Measurements from ENCODE around the gene CALB2.

CALB2 gene

DNA sequence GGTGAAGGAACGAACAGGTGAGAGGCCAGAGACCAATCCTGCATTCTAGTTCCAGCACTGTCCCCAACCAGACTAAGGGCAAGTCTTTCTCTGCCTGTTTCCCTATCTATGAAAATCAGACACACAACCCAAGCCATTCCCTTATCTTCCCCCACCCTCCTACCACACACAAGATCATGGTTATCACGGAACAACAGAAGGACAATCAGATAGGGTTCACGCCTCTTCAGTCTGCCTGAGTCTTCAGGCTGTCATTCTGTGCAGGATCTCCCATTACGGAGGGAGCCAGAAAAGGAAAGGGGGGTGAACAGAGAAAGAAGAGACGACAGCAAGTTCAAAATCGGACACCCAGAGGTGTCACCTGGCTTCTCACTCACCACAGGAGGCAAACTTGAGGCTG, 72.2 kb downstream of the CALB2 start:
- H3K4me3 ChIP-seq (ENCODE audit: low read length) = no peak overlapping the region
- DNase-seq (ENCODE audit: low read depth) = no peak
- TF ChIP-seq, protein P1, sequence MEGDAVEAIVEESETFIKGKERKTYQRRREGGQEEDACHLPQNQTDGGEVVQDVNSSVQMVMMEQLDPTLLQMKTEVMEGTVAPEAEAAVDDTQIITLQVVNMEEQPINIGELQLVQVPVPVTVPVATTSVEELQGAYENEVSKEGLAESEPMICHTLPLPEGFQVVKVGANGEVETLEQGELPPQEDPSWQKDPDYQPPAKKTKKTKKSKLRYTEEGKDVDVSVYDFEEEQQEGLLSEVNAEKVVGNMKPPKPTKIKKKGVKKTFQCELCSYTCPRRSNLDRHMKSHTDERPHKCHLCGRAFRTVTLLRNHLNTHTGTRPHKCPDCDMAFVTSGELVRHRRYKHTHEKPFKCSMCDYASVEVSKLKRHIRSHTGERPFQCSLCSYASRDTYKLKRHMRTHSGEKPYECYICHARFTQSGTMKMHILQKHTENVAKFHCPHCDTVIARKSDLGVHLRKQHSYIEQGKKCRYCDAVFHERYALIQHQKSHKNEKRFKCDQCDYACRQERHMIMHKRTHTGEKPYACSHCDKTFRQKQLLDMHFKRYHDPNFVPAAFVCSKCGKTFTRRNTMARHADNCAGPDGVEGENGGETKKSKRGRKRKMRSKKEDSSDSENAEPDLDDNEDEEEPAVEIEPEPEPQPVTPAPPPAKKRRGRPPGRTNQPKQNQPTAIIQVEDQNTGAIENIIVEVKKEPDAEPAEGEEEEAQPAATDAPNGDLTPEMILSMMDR (conservative IDR thresholded peaks at IDR 0.05; ENCODE audit: low read length) = no peak

DNA sequence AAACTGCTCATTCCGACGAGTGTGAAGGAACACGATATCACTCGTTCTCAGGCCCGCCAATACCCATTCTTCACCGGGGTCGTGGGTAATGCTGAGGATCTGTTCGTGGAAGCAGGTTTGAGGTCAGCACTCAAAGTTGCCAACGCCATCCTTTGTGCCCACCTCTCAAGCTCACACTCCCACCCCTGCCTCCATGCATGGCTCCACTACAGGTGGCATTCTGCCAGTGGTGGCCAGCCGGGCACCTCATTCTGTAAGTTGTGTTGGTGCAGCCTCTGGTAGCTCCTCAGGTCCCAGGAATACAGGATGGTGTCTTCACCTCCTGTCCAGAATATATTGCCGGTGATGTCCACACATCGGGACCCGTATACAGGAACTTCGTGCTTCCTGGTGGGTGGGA, 72.7 kb downstream of the CALB2 start:
- TF ChIP-seq, protein P1 (conservative IDR thresholded peaks at IDR 0.05; ENCODE audit: low read length) = no peak
- DNase-seq (ENCODE audit: low read depth) = no peak
- H3K4me3 ChIP-seq (ENCODE audit: low read length) = no peak overlapping the region

GRCh38 chr16:71431991-71432390, 73.5 kb downstream of the CALB2 start:
- TF ChIP-seq, protein P1 (conservative IDR thresholded peaks at IDR 0.05; ENCODE audit: low read length) = no peak
- DNase-seq (ENCODE audit: low read depth) = no peak

DNA sequence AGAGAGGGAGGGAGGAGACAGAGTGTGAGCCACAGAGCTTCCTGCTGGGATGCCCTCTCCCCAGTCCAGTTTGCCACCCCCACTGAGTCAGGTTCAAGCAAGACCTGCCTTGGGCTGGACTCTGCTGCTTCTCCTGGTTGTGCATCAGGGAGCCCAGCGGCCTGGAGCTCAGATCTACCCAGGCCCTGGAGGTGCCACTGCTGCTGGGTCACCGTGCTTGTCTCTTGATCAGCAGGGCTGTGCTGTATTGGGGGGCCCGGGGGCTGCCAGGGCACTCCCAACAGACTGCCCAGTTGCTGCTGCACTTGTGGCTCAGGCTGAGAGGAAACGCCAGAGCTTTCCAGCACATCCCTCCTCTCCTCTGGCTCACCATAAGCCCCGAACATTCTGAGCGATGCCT, 74.4 kb downstream of the CALB2 start:
- DNase-seq (ENCODE audit: low read depth) = no peak
- no peak overlapping the region for H3K4me3 ChIP-seq (ENCODE audit: low read length)
- TF ChIP-seq, protein P1 (conservative IDR thresholded peaks at IDR 0.05; ENCODE audit: low read length) = no peak

More at GRCh38 chr16:71431991-71432390, 73.5 kb downstream of the CALB2 start:
- H3K4me3 ChIP-seq (ENCODE audit: low read length) = no peak overlapping the region

- no peak for DNase-seq (ENCODE audit: low read depth)
- TF ChIP-seq, protein P1 (conservative IDR thresholded peaks at IDR 0.05; ENCODE audit: low read length) = no peak
Measured at GRCh38 chr16:71436473-71436872, 78.0 kb downstream of the CALB2 start.

GRCh38 chr16:71439523-71439922, 81.0 kb downstream of the CALB2 start:
- TF ChIP-seq, protein P1 (conservative IDR thresholded peaks at IDR 0.05; ENCODE audit: low read length) = no peak
- peak; percentile 78 for DNase-seq (ENCODE audit: low read depth)
- no peak overlapping the region for H3K4me3 ChIP-seq (ENCODE audit: low read length)

More at GRCh38 chr16:71436473-71436872, 78.0 kb downstream of the CALB2 start:
- H3K4me3 ChIP-seq (ENCODE audit: low read length) = no peak overlapping the region
